Measurements from ENCODE around the gene ARIH2. TPM values are rescaled to one million over a fixed set of nuclear protein-coding genes. Genes with fewer than 3 reads are reported as not detected.
A peak's percentile ranks its signal among the peaks of the same experiment; 100 is the strongest.
"Not testable (repeated sequence)": the region's sequence is repeated elsewhere in the genome, so short reads cannot be mapped to it uniquely, and the experiment has no call there.

Gene ARIH2
- total RNA-seq, 2 donors from 2014 or later, result 88.0 to 104 TPM

DNA sequence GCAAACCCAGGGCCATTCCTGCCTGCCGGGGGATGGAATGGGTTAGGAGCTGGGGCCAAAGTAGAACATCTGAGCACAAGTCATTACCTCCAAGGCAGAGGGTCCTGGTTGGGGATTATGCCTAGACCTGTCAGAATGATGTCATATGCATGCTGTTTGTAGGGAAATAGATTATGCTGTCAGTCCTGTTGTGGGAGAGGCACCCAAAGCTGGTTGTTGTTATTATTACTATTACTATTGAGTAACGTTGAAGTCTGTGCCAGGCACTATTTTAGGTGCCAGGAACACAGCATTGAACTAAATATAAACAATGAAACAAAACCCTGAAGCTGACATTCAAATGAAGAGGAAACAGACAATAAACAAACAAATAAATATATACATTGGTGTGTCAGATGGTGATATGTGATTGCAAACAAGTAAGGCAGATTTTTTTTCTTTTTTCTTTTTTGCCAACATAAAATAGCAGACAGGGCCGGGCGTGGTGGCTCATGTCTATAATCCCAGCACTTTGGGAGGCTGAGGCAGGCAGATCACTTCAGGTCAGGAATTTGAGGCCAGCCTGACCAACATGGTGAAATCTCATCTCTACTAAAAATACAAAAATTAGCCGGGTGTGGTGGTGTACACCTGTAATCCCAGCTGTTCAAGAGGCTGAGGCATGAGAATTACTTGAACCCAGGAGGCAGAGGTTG lies 73.4 kb downstream of the ARIH2 start:
- no peak for ATAC-seq
- DNase-seq, result no peak
- intact Hi-C loops (cut with DNase I), result no loop called here

DNA sequence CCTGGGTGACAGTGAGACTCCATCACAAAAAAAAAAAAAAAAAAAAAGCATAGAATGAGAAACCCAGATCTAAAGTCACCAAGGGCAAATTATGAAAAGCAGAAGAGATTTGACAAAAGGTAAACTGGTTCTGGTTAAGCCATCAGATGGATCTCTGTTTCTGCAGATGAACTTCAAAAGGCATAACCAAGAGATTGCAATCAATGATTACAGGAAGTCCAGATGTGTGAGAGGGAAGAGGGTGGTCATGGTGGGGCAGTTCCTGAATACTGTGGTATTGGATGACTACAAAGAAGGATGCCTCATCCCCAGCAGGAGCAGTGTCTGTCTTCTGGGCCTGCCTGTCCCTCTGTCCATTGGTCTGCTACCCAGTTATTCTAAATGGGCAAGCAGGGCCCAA lies 75.2 kb downstream of the ARIH2 start:
- no peak for DNase-seq
- no peak for ATAC-seq
- intact Hi-C loops (cut with DNase I), result no loop called here

DNA sequence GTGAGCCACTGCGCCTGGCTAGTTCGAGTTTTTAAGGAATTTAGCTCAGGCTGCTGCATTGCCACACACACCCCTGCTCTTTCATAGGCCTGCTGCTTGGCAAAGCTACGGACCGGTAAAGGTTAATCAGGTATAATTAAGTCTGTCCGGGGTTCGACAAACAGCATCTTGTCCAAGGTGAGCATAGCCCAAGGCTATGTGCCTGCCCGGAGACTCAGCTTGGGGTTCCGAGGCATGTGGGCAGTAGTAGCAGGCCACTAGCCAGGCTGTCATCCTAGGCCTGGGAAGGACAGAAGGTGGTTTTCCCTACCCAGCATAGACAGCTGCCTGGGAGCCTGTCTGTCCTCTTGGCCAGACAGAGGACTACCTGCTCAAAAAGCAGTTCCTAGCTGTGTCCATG lies 78.0 kb downstream of the ARIH2 start:
- ATAC-seq (no peak), DNase-seq (no peak)
- intact Hi-C loops (cut with DNase I), result no loop called here

DNA sequence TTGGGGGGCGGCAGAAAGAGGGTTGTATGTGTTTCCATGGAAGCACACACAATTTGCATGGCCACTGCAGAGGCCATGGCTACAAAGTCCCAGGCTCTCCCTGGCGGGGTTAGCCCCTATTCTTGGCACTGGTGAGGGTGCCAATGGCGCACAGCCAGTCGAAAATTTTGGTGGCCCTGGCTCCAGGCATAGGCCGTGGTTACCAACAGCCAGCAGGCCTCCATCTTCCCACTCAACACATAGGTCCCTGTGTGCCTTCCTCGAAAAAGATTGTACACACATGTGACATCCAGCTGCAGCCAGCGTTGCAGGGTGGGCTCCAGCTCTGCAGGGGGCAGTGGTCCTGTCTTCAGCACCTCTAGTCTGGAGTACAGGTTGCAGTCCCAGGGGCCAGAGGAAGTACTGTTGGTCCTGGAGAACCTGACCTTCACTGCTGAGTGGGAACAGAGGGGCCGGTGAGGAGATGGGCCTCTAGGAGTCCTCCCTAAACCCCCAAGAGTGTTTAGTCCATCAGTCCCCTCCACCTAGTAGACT lies 78.5 kb downstream of the ARIH2 start:
- no peak for DNase-seq
- ATAC-seq, result no peak
- intact Hi-C loops (cut with DNase I), result no loop called here

DNA sequence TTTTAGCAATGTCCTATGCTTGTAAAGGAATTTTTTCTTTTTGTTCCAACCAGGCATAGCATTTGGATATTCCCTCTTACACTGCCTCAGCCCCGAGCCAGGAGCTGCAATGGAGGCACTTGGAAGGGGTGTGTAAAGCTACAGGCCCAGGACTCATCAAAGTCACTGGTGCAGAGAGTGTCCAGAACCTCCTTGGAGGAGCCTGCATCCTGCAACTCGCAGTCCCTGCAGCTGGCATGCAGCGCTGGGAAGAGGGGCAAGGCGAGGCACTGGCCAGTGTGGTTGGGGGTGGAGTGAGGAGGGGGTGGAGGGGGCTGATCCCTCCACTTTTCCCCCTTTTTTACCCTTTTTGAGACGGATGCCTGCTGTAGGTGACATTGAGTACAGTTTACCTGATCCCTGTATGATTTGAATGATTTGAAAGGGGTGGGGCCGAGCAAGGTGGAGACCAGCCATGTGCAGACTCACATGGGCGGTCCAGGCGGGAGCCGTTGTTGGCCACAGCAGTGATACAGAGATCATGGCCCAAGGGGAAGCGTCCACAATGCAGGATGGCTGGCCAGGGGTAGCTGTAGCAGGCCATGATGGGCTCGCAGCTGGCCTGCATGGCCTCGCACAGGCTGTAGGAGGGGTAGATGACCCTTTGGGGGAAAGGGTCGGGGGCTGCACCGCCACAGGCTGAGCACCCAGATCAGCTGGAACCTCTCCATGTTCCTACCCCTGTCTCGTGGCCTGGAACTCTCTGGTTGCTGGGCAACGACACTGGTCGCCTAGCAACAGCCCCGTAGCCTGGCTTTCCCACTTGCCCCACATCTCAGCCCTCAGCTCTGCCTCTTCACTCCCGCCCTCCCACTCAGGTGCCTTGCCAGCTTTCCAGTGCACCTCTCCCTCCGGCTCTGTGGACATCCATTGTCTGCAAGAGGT lies 79.3 kb downstream of the ARIH2 start:
- DNase-seq (no peak), ATAC-seq (no peak)
- intact Hi-C loops (cut with DNase I), result no loop called here

DNA sequence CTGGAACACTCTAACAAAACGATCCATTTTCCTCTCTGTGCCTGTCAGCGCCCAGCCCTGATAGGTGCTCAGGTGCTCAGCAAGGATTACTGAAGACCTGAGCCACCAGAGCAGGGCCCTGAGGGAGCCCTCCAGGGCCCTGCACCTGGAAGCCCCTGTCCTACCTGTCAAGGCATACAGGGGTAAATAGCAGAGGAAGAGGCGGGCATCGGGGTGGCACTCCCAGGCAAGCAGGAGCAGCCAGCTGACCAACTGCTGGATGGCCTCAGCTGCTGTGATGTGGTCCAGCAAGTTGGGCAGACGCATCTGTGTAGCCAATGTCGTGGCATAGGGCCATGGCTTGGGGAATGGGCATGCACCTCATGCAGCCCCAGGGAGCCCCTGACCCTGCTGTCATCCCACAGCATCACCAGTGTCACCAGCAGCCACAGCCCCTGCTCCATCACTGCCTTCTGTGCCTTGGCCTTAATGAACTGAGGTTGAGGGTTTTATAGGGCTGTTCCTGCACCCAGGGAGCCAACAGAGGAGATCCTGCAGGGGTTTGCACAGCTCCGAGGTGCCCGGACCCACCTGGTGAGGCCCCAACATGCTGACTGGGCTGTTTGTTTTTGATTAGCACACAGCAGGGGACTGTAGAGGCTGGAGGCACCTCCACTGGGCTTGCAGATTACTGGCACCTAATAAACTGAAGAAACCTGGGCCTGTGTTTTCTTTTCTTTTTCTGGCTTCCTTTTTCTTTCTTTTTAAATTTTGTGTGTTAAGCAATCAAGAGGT lies 80.6 kb downstream of the ARIH2 start:
- DNase-seq (no peak), ATAC-seq (no peak)
- intact Hi-C loops (cut with DNase I), result no loop called here

DNA sequence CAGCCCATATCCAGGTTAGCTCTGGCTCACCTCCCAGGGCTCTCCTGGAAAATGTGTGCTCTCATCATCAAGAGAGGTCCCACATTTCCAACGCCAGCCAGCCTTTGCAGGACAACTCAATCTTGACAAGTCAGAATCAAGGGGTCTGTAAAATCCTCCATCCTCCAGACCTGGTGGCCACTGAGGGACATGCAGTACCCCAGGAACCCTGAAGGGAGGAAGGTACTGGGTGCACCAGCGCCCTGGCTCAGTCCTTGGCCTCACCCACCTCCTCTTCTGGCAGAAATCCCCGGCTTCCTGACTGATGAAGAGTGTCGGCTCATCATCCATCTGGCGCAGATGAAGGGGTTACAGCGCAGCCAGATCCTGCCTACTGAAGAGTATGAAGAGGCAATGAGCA lies 82.5 kb downstream of the ARIH2 start:
- DNase-seq, result no peak
- ATAC-seq, result no peak
- intact Hi-C loops (cut with DNase I), result no loop called here

DNA sequence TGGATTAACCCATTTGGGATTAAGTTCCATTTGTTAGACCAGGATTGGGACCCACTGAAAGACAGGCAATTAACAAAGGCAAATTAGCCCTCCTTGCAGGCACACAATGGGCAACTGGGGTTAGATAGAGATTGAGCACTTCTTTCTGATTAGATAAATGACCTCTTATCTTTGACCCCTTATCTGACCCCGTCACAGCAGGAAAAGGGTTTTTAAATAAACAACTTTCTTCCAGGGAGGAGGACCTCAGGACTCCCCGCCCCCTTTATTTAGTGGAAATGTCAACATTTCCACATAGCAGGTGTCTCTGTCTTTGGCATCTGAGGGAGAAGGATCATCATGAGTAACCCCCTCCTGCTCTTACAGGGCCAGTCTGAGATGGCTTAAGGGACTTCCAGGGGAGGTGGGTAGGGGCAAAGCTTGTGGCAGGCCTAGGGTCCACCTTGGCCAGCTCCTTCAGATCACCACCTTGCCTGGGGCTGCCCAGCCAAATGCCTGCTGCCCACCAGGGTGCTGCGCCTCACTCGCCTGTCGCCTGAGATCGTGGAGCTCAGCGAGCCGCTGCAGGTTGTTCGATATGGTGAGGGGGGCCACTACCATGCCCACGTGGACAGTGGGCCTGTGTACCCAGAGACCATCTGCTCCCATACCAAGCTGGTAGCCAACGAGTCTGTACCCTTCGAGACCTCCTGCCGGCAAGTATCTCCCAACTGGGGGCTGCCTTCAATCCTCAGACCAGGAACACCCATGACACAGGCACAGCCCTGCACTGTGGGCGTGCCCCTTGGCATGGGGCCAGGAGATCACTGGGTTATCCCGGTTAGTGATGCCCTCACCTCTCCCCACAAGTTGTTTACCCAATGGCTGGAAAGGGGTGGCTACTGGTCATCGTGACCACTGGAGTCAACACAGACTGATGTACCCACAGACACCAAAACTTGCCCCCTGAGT lies 86.0 kb downstream of the ARIH2 start:
- intact Hi-C loops (cut with DNase I), result no loop called here
- DNase-seq, result no peak

DNA sequence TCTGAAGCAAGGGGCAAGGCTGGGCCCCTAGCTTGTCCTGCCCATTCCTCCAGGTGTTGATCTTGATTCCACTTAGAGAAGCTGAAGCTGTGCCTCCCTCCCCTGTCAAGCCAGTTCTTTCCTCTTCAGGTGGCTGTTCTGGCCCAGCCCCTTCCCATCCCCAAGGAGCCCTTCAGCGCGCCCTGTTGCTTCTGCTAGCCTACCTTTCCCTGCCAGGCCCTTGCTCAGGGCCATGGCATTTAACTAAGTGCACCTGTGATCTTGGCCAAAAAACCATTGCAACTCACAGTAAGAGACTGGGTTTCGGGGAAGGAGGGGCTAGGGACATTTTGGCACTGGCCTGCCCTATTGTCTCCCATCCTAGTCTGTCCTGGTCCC lies 86.7 kb downstream of the ARIH2 start:
- ATAC-seq (no peak), DNase-seq (no peak)
- intact Hi-C loops (cut with DNase I), result no loop called here

More for the DNA sequence above, 86.0 kb downstream of the ARIH2 start:
- no peak for ATAC-seq

DNA sequence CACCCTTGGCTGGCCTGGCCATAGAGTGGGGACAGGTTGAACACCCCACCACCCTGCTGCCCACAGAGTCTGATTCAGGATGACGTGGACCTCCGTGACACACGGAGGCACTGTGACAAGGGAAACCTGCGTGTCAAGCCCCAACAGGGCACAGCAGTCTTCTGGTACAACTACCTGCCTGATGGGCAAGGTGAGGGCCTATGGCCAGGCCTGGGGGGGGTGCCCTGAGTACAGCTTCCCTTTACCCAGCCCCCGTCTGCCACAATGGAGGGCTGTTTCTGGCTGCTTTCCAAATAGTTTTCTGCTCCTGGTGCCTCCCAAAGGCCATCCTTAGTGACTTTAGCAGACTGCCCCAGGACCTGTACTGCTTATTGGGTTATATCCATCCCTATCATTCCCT lies 87.4 kb downstream of the ARIH2 start:
- no peak for ATAC-seq
- intact Hi-C loops (cut with DNase I), result no loop called here

DNA sequence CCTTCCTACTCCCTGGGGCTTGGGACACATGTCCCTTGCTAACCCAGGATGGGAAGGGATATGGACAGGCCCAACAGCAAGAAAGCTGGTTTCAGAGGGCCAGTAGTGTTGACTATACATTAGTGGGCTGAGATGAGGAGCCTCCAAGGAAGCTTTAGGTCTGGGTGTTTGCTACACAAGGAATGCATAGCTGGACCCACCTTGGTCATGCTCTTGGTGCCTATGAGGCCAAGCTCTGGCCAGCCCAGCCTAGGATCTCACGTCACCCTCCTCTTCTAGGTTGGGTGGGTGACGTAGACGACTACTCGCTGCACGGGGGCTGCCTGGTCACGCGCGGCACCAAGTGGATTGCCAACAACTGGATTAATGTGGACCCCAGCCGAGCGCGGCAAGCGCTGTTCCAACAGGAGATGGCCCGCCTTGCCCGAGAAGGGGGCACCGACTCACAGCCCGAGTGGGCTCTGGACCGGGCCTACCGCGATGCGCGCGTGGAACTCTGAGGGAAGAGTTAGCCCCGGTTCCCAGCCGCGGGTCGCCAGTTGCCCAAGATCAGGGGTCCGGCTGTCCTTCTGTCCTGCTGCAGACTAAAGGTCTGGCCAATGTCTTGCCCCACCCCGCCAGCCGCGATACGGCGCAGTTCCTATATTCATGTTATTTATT lies 87.9 kb downstream of the ARIH2 start:
- DNase-seq, result peak; percentile 53
- intact Hi-C loops (cut with DNase I), result no loop called here
- ATAC-seq, result peak; percentile 15 to 16

More for the DNA sequence above, 87.4 kb downstream of the ARIH2 start:
- no peak for DNase-seq

DNA sequence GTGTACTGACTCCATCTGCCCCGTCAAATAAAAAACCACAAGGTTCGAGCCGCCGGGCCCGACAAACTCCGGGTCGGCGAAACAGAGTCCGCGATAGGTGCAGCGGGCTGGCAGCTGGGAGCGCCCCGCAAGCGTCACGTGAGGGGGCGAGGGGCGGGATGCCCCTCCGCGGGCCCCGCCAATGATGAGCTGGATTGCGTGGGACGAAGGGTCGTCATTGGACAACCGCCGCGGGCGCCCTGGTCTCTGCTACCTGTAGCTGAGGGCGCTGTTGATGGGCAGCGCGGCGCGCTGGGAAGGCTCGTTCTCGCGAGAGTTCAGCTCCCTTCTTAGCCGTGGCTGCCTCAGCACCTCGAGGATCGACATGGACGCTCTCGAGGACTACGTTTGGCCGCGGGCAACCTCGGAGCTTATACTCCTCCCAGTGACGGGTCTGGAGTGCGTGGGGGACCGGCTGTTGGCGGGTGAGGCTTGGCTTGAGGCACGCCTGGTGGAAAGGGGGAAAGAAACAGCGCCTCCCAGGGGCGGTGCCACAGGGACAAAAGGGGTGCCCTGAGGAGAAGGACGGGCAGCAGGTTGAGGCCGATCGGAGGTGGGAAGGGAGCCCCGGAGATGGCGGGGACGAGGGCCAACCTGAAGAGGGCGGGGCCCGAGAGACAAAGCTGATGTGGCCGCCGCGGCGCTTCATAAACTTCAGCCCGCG lies 88.6 kb downstream of the ARIH2 start, which contains the start of gene WDR6:
WDR6 (plus strand) TSS at position 324 of the 703 bp plus-strand sequence; CDS start at position 365, 41 bp downstream.
- ATAC-seq (peak; percentile 92 to 93), DNase-seq (peak; percentile 98)

DNA sequence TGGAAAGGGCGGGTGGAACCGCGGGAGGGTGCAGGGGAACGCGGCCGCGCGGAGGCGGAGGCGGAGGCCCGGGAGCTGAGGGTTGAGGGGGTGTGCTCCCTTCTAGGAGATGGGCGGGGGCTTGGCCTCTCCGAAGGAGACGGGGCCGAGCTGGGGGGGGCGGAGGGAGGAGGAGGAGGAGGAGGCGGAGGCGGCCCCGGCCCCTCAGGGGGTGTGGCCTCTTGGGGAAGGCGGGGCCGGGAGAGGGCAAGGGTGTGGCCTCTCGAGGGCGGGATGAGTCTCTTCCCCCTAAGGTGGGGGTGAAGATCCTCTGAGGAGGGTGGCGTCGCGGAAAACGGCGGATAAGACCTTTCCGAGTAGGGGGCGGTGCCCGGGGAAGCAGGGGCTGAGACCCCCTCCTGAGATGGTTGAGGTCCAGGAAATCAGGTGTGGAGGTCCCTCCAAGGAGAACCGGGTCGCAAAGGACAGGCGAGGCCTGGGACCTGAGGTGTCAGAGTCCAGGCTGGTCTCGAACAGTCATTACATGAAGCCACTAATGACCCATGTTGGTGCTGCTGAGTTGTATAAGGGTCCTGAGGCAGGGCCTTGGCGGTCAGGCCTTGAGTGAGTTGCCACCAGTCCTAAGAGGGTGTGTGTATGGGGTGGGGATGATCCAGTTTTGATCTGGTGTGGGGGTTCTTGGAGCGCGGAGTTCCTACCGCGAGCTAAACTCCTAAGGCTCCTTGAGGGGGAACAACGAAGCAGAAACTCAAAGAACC lies 89.3 kb downstream of the ARIH2 start:
- intact Hi-C loops (cut with DNase I), result no loop called here
- ATAC-seq (peak; percentile 83 to 89), DNase-seq (peak; percentile 91)

More for the DNA sequence above, 88.6 kb downstream of the ARIH2 start, which contains the start of gene WDR6:
- intact Hi-C loops (cut with DNase I), result no loop called here

DNA sequence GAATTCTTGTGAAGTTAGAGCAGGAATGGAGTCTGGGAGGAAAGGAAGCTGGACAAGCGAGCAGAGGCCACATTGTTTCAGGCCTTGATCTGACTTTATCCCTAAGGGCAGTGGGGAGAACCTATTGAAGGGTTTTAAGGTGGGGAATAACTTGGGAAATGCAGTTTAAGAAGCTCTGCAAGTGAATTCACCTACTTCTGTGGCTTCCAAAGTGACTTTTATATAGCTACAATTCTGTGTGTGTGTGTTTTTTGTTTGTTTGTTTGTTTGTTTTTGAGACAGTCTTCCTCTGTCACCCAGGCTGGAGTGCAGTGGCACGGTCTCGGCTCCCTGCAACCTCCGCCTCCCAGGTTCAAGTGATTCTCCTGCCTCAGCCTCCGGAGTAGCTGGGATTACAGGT lies 90.0 kb downstream of the ARIH2 start:
- DNase-seq; intact Hi-C loops (cut with DNase I); ATAC-seq: not testable (repeated sequence)

DNA sequence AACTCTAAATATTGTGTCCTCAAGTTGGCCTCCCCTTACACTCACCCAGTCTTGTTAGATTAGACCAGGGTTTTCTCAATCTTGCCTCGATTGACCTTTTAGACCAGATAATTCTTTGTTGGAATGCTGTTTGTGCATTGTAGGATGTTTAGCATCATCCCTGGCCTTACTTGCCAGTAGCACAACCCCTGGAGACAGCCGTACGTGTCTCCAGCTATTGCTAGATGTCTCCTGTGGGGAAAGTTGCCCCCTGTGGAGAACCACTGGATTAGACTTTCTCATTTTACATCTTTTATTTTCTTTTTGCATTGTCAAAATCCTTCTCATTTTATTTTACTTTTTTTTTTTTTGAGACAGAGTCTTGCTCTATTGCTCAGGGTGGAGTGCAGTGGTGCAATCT lies 90.8 kb downstream of the ARIH2 start:
- intact Hi-C loops (cut with DNase I), result no loop called here
- ATAC-seq (no peak), DNase-seq (no peak)

DNA sequence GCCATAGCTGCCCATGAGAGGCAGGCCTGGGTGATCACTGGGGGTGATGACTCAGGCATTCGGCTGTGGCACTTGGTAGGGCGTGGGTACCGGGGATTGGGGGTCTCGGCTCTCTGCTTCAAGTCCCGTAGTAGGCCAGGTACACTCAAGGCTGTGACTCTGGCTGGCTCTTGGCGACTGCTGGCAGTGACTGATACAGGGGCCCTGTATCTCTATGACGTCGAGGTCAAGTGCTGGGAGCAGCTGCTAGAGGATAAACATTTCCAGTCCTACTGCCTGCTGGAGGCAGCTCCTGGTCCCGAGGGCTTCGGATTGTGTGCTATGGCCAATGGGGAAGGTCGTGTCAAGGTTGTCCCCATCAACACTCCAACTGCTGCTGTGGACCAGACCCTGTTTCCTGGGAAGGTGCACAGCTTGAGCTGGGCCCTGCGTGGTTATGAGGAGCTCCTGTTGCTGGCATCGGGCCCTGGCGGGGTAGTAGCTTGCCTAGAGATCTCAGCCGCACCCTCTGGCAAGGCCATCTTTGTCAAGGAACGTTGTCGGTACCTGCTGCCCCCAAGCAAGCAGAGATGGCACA lies 93.9 kb downstream of the ARIH2 start:
- no peak for DNase-seq
- intact Hi-C loops (cut with DNase I), result no loop called here

More for the DNA sequence above, 93.9 kb downstream of the ARIH2 start:
- ATAC-seq, result no peak
